ENCODE measurements around the gene EPAS1.

GRCh38 chr2:46308629-46309028, 11.4 kb downstream of the EPAS1 start:
- TF ChIP-seq POLR2A (IDR thresholded peaks at IDR 0.05) (no peak), CTCF (IDR thresholded peaks at IDR 0.05) (no peak)

All from testis (tissue), 2 donors.